Stimulated activated CD8-positive, alpha-beta memory T cell treated with anti-CD3 and anti-CD28 coated beads, Interleukin-7, amount 100 ng/mL, for 24 hours (primary cell): ENCODE data around the gene OCA2.

Experiments used
- DNase-seq: peaks from one replicate; pipeline ENCODE4 v3.0.0-alpha.2; 2020; ENCODE audit warnings: low read depth

Gene OCA2

GRCh38 chr15:28079313-28079969 lies 19.7 kb downstream of the OCA2 start:
- no peak for DNase-seq

- DNase-seq = no peak
Measured at GRCh38 chr15:28078191-28078719, 20.9 kb downstream of the OCA2 start.

DNA sequence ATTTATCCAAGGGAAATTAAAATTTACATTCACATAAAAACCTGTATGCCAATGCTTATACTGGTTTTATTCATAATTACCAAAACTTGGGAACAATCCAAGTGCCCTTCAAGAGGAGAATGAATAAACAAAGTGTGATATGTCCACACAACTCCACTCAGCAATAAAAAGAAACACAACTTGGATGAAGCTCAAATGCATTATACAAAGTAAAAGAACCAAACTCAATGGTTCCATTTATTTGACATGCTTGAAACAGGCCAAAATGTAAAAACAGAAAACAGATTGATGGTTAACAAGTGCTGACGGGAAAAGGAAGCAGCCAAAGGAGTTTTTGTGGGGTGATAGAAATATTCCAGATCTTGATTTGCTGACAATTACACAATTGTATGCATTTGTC lies 23.5 kb downstream of the OCA2 start:
- no peak for DNase-seq

- no peak for DNase-seq
Measured at GRCh38 chr15:28068930-28069329, 30.2 kb downstream of the OCA2 start.

DNA sequence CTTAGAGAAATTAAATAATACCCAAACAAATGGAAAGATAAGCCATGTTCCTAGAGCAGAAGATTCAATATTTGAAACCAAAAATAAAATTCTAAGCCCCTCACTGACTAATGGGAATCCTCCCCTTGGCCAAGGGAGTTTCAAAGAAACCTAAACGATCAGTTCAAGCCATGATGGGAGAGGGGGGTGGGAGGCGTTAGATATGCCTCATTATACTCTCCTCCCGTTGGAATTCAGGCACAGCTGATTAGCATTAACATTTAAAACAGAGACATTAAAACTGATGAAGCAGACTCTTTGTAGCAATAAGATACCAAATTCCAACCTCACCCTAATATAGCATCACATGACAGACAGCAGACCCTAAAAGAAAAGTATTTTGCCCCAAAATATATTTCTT lies 32.9 kb downstream of the OCA2 start:
- no peak for DNase-seq

GRCh38 chr15:28060005-28060404 lies 39.1 kb downstream of the OCA2 start:
- DNase-seq = no peak

GRCh38 chr15:28058082-28058481 lies 41.0 kb downstream of the OCA2 start:
- no peak for DNase-seq

GRCh38 chr15:28051955-28052633 lies 47.0 kb downstream of the OCA2 start:
- DNase-seq = no peak

GRCh38 chr15:28049581-28049980 lies 49.5 kb downstream of the OCA2 start:
- no peak for DNase-seq

DNA sequence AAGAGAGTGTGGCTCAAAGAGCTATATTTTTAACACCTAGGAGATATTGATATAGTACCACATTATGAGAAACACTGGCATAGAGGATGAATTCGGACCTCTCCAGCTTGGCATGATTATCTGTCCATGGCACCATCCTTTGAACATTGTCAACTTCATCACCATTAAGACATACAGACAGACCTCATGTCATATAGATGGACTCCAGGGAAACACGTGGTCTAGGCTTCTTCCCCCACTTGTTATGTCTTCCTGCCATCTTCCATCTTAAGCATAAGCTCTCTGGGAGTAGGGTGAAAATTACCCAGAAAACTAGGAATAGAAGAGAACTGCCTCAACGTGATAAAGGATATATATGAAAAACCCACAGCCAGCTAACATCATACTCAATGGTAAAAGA lies 51.8 kb downstream of the OCA2 start:
- DNase-seq = no peak

DNA sequence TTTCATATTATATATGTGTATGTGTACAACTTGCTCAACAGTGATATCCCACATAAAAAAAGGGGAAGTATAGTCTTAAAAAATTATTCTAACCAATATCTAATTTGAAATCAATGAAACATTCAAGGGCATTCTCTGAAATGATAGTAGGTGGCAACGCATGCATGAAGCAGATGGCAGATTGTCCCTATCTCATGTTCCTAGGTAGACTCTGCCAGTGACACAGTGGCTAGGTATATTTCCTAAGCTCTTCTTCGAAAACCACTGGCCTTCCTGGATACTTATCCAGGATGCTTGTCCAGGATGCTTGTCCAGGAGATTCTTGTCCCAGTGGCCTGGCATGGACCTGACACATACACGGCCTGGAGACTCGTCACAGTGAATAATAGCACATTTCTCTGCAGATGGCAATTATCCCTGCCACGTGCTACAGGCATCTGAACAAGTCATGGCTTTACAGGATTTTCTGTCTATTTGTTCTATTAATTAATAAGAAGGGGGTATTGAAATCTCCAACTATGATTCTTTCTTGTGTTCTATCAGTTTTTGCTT lies 54.9 kb downstream of the OCA2 start:
- no peak for DNase-seq

GRCh38 chr15:28043691-28044091 lies 55.4 kb downstream of the OCA2 start:
- no peak for DNase-seq

DNA sequence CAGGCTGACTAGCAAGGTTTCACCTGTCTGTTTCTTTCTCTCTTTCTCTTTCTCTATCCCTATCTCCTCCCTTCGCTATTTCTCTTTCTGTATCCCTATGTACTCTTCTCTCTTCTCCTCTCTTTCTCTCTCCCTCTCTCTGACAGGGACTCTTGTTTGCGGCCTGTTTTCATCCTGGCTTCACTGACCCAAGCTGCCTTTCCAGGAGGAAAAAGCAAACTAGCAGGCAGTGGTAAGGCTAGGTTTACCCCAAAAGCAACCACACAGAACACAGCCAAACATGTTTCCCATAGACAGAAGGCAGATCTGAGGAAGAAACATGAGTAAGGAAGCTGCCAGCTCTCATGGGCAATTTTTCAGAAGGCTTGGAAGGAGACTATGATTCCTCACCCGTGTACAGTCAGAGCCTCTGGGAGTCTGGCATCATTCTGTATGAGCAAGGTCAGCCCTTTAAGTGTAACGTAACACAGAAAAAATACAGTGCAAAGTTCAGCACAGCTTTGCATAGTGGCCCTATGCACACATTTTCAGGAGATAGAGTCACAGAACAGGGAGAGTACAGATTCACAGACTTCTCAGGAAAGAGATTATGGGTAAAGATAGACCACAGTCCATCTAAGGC lies 61.0 kb downstream of the OCA2 start:
- no peak for DNase-seq

DNA sequence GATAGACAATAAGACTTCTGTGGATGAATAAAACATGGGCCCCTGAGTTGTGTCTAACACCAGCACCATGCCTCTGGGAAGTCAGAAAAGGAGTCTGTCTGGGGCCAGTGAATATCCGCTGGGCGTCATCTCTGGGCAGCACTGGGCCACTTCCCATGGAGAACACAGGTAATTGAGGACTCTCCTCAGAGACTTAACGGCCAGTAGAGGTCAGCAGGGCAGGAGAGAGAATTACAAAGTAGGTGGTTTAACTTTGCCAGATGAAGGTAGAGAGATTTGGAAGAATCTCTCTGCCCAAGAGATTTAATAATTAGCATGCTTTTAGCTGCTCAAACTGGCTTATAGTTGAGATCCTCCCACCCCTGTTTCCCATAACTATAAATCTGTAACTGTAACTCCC lies 65.7 kb downstream of the OCA2 start:
- DNase-seq = no peak

GRCh38 chr15:28030801-28031200 lies 68.3 kb downstream of the OCA2 start:
- DNase-seq = no peak

GRCh38 chr15:28027714-28028076 lies 71.4 kb downstream of the OCA2 start:
- DNase-seq = no peak

GRCh38 chr15:28026764-28027713 lies 72.1 kb downstream of the OCA2 start:
- no peak for DNase-seq

DNA sequence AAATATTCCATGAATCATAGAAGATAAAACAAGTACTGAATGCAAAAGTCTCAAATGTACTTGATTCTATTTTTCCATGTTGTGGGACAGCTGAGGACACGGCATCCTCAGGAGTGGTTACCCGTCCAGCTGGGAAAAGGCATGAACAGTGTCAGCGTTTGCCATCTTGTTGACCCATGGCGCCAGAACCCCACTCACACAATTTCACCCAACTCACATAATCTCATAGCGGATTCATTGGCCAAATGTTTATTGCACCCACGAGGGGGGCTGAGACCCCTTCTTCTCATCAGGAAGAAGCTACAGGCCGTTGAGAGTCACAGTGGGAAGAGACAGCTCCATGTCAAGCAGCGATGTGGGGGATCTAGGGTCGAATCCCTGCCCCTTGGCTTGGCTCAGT lies 72.9 kb downstream of the OCA2 start:
- no peak for DNase-seq

- no peak for DNase-seq
Measured at GRCh38 chr15:28025413-28025812, 73.7 kb downstream of the OCA2 start.

DNA sequence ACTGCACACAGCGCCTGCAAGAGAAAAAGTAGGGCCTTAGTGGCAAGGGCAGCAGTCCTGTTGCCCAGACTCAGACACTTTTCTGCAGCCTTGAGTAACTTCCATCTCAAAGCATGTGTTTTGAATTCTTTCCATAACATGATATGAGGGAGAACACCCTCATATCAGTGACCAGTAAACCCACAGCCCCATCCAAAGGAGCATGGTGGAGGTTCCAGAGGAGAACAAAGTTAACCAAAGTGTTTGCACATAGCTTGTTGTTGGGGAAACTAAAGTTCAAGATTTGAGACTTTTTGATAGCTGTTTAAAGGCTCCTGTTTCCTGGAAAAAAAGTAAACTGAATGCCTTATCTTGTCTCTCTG lies 74.2 kb downstream of the OCA2 start:
- no peak for DNase-seq

DNA sequence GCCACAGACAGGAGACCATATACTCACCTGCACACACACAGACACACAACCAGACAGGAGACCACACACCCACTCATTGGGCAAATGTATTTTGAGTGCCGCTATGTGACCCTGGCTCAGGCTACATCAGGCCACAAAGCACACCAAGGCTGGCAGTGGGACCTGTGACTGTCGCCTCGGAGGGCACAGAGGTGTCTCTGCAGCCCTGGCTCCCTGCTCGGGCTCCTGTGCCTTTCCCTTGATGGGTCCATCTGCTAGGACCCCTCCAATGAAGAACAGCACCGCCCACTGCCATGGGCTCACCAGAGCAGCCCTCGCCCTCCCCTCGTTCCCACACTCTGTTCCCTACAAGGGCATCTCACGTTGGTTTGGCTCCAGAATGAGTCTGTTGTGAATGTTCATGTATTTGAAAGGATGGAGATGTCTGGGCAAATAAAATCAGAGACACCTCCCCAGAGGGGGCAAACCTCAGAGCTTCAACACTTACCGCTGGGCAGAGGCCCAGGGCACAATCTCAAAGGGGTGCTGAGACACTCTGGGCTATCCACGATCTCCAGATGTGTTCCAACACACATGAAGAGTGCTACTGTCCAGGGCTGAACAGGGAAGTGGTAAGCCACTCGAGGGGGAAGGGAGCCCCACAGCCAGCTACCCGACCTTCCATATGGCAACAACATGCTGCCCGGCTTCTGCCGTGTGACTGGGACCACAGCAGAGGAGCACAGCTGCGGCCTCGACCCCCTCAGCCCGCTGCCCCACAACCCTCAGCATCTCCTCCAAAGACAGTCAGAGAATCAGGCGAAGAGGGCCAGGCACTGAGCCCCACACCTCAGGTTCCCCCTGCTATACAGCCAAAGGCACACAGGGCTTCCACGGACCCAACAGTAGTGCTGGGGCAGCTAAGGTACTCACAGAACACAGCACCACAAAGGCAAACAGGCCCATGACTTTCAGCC lies 74.9 kb downstream of the OCA2 start:
- no peak for DNase-seq
